Body of pancreas (tissue), 4 donors: ENCODE measurements around the gene HOXB9. TPM values are rescaled to one million over a fixed set of nuclear protein-coding genes. Genes with fewer than 3 reads are reported as not detected.

ENCODE experiments used
- ATAC-seq: fragments of 150-250 bp; one replicate; pipeline ENCODE4 v1.9.1; 2016
- DNase-seq, 4 donors: peaks; one replicate each; pipeline ENCODE4 v3.0.0-alpha.2; 2019
- H3K27ac ChIP-seq, 4 donors: fragments of 200-600 bp; sonication (generic); 1 replicate in 3 of 4; 2 replicates in 1 of 4; pipeline versions ENCODE4 v1.5.1 to v1.6.1; 2016 to 2019; ENCODE audit warnings: mild to moderate bottlenecking in 1 of 4, mixed read lengths in 1 of 4, moderate library complexity in 1 of 4
- H3K27me3 ChIP-seq, 2 donors: fragments of 200-600 bp; sonication (generic); one replicate each; pipeline ENCODE4 v1.6.0; 2016; ENCODE audit warnings: mild to moderate bottlenecking in 1 of 2
- H3K36me3 ChIP-seq, 2 donors: fragments of 200-600 bp; sonication (generic); replicated peaks in 1 of 2; 2 replicates each; pipeline ENCODE4 v1.5.1; 2016; ENCODE audit warnings: low read depth in 2 of 2; ENCODE audit not compliant: insufficient read depth in 1 of 2
- H3K4me1 ChIP-seq: fragments of 200-600 bp; sonication (generic); one replicate; pipeline ENCODE4 v1.6.0; 2016
- H3K4me3 ChIP-seq, 2 donors: fragments of 200-600 bp; sonication (generic); 1 replicate in 1 of 2; 2 replicates in 1 of 2; pipeline ENCODE4 v1.5.1; 2016 to 2019
- H3K9me3 ChIP-seq, 3 donors: fragments of 200-600 bp; sonication (generic); 1 replicate in 2 of 3; 2 replicates in 1 of 3; pipeline ENCODE4 v1.5.1; 2016
- POLR2A ChIP-seq, 3 donors: fragments of 450-650 bp; IDR thresholded peaks; one replicate each; pipeline ENCODE4 v1.6.1; 2016; ENCODE audit warnings: antibody characterized with exemption in 3 of 3, mild to moderate bottlenecking in 2 of 3
- WGBS, 2 donors: methylation state at CpG; one replicate each; pipeline ENCODE4 v1.1.5; 2017; 5-methylcytosine and 5-hydroxymethylcytosine counted together
- intact Hi-C: fragments of 100-400 bp; cut with DNase I; formaldehyde crosslinking; loops from one replicate; pipeline ENCODE4 v1.15.1; 2023
- total RNA-seq, 2 donors: library from RNA; depleted of rRNA; stranded (reverse); fragments of >200 nt; gene quantifications; one replicate each; pipeline ENCODE4 v1.1.0, GENCODE V29; 2016
- TF ChIP-seq, protein P1 (sequence below), 7 experiments: fragments of 450-650 bp in 4 of 7; fragments of 200-600 bp in 3 of 7; sonication (generic) in 3 of 7; IDR thresholded peaks; one replicate each; pipeline ENCODE4 v1.5.1; 2016 to 2019; ENCODE audit warnings: antibody characterized with exemption in 7 of 7

The HOXB9 gene
- total RNA-seq, 2 donors from 2014 or later, result not detected

DNA sequence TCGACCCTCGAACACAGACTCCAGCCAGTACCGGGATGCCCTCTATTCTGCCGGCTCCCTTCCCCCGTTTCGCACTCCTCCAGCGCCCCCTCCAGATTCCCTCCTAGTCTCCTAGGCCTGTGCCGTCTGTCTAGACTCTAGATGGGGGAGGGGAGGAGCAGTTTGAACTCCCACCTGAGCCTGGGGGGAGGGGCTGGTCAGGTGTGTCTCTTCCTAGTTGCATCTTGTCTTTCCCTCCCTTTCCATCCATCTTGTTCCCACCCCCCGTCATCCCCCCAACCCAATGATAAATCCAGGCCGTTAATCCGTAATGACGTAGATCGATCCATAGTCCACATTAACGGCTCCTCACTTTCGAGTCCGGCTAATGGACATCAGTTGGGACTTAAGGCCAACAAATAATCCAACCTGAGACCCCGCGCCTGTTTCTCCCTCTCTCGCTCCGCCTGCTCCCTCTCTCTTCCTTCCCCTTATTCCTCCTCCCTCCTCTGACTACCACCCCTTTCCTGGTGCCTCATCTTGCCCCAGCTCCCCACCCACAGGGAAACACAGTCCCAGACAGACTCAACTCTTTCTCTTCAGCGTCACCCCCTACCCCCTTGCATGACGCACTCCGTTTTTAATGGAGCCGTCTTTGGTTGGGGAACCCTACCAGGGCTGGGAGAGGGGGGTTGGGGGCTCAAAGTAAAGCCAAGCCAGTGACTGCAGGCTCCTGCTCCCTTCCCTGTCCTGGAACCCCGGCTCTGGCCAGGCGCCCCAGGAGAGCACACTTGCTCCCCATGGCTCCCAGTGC lies 29.2 kb downstream of the HOXB9 start:
- no peak for ATAC-seq
- Histone ChIP-seq H3K27ac (peak overlapping the region in 1 of 4 donors; percentile 8), H3K36me3 (no peaks in the 10 kb centered on the region), H3K27me3 (peaks cover 8 to 83% of the 10 kb centered on the region in 2 donors), H3K4me3 (no peak overlapping the region), H3K4me1 (peaks cover 42% of the 10 kb centered on the region), H3K9me3 (no peaks in the 10 kb centered on the region)
- intact Hi-C loops, result no loop called here
- TF ChIP-seq, protein P1, sequence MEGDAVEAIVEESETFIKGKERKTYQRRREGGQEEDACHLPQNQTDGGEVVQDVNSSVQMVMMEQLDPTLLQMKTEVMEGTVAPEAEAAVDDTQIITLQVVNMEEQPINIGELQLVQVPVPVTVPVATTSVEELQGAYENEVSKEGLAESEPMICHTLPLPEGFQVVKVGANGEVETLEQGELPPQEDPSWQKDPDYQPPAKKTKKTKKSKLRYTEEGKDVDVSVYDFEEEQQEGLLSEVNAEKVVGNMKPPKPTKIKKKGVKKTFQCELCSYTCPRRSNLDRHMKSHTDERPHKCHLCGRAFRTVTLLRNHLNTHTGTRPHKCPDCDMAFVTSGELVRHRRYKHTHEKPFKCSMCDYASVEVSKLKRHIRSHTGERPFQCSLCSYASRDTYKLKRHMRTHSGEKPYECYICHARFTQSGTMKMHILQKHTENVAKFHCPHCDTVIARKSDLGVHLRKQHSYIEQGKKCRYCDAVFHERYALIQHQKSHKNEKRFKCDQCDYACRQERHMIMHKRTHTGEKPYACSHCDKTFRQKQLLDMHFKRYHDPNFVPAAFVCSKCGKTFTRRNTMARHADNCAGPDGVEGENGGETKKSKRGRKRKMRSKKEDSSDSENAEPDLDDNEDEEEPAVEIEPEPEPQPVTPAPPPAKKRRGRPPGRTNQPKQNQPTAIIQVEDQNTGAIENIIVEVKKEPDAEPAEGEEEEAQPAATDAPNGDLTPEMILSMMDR (IDR thresholded peaks at IDR 0.05), result no peak
- TF ChIP-seq POLR2A (IDR thresholded peaks at IDR 0.05), result no peak
- no peak for DNase-seq
- WGBS, 2 donors, result 9% methylated on average over 26 of the region's 26 CpGs

DNA sequence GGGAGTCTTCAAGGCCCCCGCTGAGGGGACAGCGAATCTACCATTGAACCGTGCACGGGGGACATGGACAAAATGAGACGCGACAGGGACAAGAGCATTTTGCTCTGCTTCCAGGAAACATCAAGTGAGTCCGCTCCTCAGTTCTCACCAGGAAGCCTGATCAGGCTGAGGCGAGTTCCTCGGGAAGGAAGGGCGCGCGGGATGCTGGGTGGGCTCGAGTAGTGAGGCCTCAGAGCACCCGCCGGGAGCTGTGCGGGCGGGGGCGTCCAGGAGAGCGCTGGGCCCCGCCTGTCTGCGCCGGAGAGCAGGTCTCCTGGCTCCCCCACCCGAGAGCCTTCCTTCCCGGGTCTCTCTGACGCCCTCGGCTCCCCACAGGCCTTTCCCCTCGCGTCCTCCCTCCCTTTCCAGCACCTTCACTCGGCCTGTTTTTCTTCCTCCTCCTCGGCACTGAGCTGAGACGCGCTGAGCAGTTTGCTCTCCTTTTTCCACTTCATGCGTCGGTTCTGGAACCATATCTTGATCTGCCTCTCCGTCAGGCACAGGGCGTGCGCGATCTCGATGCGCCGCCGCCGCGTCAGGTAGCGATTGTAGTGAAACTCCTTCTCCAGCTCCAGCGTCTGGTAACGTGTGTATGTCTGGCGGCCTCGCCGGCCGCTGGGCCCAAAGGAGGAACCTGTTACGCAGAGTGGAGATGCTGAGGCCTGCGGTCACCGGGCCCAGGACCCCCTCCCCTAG lies 30.0 kb downstream of the HOXB9 start:
- H3K36me3 ChIP-seq, result no peaks in the 10 kb centered on the region
- H3K27ac ChIP-seq, result no peak overlapping the region
- no peak overlapping the region for H3K4me3 ChIP-seq
- no peaks in the 10 kb centered on the region for H3K9me3 ChIP-seq
- TF ChIP-seq, protein P1 (IDR thresholded peaks at IDR 0.05), result no peak
- no peak for TF ChIP-seq POLR2A (IDR thresholded peaks at IDR 0.05)
- WGBS, 2 donors, result 11% methylated on average over 27 to 53 of the region's 54 CpGs
- H3K27me3 ChIP-seq, result peaks cover 7 to 75% of the 10 kb centered on the region in 2 donors
- DNase-seq (no peak), ATAC-seq (no peak)
- H3K4me1 ChIP-seq, result peaks cover 35% of the 10 kb centered on the region
- intact Hi-C loops, result no loop called here

DNA sequence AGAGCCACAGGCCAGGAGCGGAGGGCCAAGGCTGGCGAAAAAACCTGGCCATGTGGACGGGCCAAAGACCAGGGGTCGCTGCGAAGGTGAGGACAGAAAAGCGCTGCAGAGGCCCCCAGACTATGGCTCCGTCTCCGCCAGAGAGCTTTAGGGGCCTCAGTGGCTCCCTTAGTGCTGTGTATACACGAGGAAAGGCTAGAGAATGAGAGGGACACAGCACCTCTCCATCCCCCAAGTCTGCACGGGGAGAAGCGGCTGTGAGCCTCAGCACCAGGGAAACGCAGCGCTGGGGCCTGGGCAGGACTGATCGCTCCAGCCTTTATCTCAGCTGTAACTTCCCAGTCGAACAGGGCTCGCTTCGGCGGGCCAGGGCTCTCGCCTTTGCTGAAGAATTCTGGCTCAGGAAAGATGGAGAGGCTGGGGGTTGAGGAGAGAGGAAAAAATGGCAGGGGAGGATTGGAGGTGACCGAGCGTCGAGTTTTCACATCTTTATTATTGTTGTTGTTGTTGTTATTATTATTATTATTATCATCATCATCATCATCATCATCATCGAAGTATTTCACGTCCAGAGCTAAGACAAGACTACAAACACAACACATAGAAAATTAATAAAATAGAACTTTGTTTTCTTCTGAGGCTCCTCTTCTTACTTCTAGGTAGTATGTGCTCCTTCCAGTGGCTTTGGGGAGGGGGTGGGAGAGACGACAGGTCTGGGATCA lies 30.7 kb downstream of the HOXB9 start:
- no peaks in the 10 kb centered on the region for H3K36me3 ChIP-seq
- intact Hi-C loops, result no loop called here
- H3K27ac ChIP-seq, result no peak overlapping the region
- H3K27me3 ChIP-seq, result peaks cover 5 to 71% of the 10 kb centered on the region in 2 donors
- no peak for DNase-seq
- no peak for ATAC-seq
- WGBS, 2 donors, result 25 to 28% methylated on average over 25 of the region's 25 CpGs
- peaks cover 35% of the 10 kb centered on the region for H3K4me1 ChIP-seq
- no peak for TF ChIP-seq POLR2A (IDR thresholded peaks at IDR 0.05)
- TF ChIP-seq, protein P1 (IDR thresholded peaks at IDR 0.05), result no peak
- no peak overlapping the region for H3K4me3 ChIP-seq
- no peaks in the 10 kb centered on the region for H3K9me3 ChIP-seq

DNA sequence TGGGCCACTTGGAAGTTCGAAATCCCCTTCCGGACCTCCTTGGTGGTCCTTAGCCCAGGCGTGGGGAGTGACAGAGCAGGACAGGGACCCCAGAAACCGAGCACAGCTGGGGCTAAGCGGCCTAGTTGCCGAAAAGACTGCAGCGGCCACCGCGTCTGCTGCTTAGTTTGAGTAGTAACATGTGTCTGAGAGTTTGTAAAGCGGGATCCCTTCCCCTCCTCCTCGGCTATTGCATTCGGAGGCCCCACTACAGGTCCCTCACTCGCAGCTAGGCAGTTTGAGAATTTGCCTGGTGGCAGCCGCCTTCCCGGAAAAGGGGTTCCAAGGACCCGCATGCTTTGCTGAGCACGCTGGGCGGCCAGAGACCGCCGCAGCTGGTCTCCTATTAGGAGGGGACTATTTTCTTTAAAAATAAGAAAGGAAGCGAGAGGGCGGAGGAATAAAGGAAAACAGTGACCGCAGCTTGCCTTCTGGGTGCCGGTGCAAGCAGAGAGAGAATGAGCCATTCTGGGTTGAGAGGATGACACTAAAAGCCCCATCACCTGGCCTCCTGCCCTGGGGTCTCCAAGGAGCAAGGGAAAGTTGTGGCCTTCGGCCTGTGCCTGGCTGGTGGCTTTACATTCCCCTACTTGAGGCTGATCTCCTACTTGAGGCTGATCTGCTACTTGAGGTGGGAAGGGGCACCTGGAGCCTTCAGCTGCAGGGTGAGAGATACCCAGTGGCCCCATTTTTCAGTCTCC lies 31.4 kb downstream of the HOXB9 start:
- Histone ChIP-seq H3K9me3 (no peaks in the 10 kb centered on the region), H3K27ac (peak overlapping the region in 1 of 4 donors; percentile 18), H3K4me3 (no peak overlapping the region), H3K4me1 (peaks cover 35% of the 10 kb centered on the region), H3K27me3 (peaks cover 5 to 67% of the 10 kb centered on the region in 2 donors), H3K36me3 (no peaks in the 10 kb centered on the region)
- TF ChIP-seq, protein P1 (IDR thresholded peaks at IDR 0.05), result no peak
- TF ChIP-seq POLR2A (IDR thresholded peaks at IDR 0.05), result no peak
- intact Hi-C loops, result no loop called here
- 31 to 38% methylated on average over 14 to 25 of the region's 25 CpGs for WGBS, 2 donors
- no peak for ATAC-seq
- DNase-seq, result no peak
